Activated CD4-positive, alpha-beta T cell treated with anti-CD3 and anti-CD28 coated beads, Interleukin-2, amount 10 ng/mL, durations not matched to agents 7 days and 5 days (primary cell): ENCODE data around the gene CDC34. TPM values are rescaled to one million over a fixed set of nuclear protein-coding genes. Genes with fewer than 3 reads are reported as not detected.

ENCODE experiments used
- CTCF ChIA-PET: fragments of 350-600 bp; sonication (Branson Sonifier 250); formaldehyde crosslinking; loops from one replicate; lab custom pipeline; 2021; ENCODE audit warnings: antibody characterized with exemption; lab: Charles Lee
- POLR2A ChIA-PET: fragments of 350-600 bp; sonication (Branson Sonifier 250); formaldehyde crosslinking; loops from one replicate; lab custom pipeline; 2021; ENCODE audit warnings: antibody characterized with exemption; lab: Charles Lee
- DNase-seq: peaks from one replicate; pipeline ENCODE4 v3.0.0-alpha.2; 2020
- H3K27ac Mint-ChIP-seq: one replicate; pipeline ENCODE4 v1.8.0; 2021; ENCODE audit warnings: mild to moderate bottlenecking, moderate library complexity, mixed read lengths
- H3K27me3 Mint-ChIP-seq: one replicate; pipeline ENCODE4 v1.8.0; 2021; ENCODE audit warnings: mixed read lengths
- H3K36me3 Mint-ChIP-seq: one replicate; pipeline ENCODE4 v1.8.0; 2021; ENCODE audit warnings: low read depth, mixed read lengths
- H3K4me1 Mint-ChIP-seq: one replicate; pipeline ENCODE4 v1.8.0; 2021; ENCODE audit warnings: mixed read lengths
- H3K4me3 Mint-ChIP-seq: one replicate; pipeline ENCODE4 v1.8.0; 2021; ENCODE audit warnings: mild to moderate bottlenecking, moderate library complexity, mixed read lengths
- H3K9me3 Mint-ChIP-seq: one replicate; pipeline ENCODE4 v1.8.0; 2021; ENCODE audit warnings: mixed read lengths
- total RNA-seq, 2 experiments: library from RNA; stranded (reverse); gene quantifications; one replicate each; pipeline ENCODE4 v1.2.3, GENCODE V29; 2021

The CDC34 gene
- total RNA-seq, 2 experiments from 2014 or later, result 43.7 to 50.8 TPM

DNA sequence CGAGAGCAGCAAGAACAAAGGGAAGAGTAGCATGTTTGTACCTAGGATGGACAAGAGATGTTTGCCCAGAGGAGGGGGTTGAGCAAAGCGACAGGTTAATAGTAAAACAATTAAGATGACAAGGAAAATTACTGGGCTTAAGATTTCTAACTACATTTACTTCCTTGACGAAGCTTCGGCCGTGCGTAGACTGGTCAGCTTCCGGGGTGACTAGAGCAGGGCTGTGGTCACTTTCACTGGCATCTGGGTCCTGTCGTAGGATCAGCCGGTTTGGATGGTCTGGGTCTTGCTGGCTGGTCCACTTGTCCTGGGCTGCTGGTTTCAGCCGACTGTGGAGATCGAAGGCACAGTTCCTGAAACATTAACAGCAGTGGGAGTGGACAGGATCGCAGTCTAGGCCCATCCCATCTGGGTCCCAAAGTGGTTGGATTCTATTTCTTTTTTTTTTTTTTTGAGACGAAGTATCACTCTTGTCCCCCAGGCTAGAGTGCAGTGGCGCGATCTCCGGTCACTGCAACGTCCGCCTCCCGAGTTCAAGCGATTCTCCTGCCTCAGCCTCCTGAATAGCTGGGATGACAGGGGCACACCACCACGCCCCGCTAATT, 35.8 kb downstream of the CDC34 start:
- Mint-ChIP-seq H3K4me1 (peaks cover 17% of the 10 kb centered on the region), H3K36me3 (no peaks in the 10 kb centered on the region), H3K9me3 (no peaks in the 10 kb centered on the region), H3K27ac (no peak overlapping the region), H3K4me3 (no peak overlapping the region), H3K27me3 (no peaks in the 10 kb centered on the region)
- DNase-seq, result no peak
- CTCF ChIA-PET, result no interaction called here
- POLR2A ChIA-PET, result no interaction called here

DNA sequence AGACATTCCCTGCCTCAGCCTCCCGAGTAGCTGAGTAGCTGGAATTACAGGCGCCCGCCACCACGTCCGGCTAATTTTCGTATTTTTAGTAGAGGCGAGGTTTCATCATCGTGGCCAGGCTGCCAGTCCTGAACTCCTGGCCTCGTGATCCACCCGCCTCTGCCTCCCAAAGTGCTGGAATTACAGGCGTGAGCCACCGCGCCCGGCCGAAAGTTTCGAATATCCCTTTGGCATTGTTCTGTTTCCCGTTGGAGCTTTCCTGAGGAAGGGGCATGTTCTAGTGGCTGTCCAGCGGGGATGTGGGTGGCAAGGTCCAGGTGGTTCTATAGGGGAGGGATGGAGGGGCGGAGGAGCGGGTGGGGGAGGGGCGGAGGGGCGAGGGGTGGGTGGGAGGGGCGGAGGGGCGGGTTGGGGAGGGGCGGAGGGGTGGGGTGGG, 38.7 kb downstream of the CDC34 start:
- Mint-ChIP-seq H3K27me3 (no peaks in the 10 kb centered on the region), H3K36me3 (no peaks in the 10 kb centered on the region), H3K27ac (peak overlapping the region; percentile 83), H3K4me1 (peaks cover 34% of the 10 kb centered on the region), H3K9me3 (no peaks in the 10 kb centered on the region), H3K4me3 (peak overlapping the region; percentile 40)
- ChIA-PET CTCF (interaction anchor here (1.0 to 1.1 kb wide), 2 partner anchors 14 to 60 kb away, joined by 3 read pairs; no protein-coding TSS in a partner anchor), POLR2A (no interaction called here)
- DNase-seq, result no peak

DNA sequence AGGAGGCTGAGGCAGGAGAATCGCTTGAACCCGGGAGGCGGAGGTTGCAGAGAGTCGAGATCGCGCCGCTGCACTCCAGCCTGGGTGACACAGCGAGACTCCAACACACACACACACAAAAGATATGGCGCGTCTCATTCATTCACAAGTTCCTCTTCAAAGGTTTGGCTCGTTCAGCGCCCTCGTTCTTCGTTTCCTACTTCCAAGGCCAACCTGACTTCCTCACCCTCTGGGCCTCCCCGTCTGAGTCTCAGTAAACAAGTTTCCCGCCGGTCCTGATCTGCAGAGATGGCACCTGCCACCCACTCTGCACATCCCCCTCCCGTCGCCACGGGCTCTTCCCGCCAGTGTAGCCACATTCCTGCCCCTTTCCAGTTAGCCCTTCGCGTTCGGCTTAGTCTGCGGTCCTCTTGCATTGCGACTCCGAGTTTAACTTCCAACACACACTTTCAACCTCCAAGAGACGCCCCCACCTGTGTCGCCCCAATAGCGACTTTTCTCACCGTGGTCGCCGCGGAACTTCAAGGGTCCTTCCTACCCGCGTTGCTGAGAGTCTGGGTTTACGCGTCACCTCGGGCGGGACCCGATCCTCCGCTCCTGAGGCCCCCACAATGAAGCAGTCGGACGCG, 39.5 kb downstream of the CDC34 start:
- H3K27ac Mint-ChIP-seq, result peak overlapping the region; percentile 96
- CTCF ChIA-PET, result no interaction called here
- H3K4me3 Mint-ChIP-seq, result peak overlapping the region; percentile 84
- H3K27me3 Mint-ChIP-seq, result no peaks in the 10 kb centered on the region
- H3K9me3 Mint-ChIP-seq, result no peaks in the 10 kb centered on the region
- peak; percentile 67 for DNase-seq
- peaks cover 36% of the 10 kb centered on the region for H3K4me1 Mint-ChIP-seq
- POLR2A ChIA-PET, result no interaction called here
- no peaks in the 10 kb centered on the region for H3K36me3 Mint-ChIP-seq

DNA sequence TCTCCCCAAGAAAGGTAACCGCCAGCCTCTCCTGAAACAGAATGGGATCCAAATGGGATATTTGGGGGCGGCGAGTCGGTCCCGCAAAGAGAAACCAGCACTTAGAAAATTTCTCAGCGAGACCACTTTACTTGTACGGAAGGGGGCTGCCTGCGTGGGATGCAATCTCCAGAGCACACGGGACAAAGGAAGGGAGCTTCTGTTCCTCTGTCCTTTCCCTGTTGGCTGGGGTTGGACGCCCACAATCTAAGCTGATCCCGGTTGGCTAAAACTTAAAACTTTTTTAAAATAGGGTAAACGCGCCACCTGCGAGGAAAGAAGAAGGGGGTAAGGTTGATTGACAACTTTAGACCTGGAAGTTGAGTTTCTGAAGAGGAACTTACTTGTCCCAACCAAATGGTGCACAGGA, 40.0 kb downstream of the CDC34 start:
- peaks cover 40% of the 10 kb centered on the region for H3K4me1 Mint-ChIP-seq
- peak; percentile 32 for DNase-seq

DNA sequence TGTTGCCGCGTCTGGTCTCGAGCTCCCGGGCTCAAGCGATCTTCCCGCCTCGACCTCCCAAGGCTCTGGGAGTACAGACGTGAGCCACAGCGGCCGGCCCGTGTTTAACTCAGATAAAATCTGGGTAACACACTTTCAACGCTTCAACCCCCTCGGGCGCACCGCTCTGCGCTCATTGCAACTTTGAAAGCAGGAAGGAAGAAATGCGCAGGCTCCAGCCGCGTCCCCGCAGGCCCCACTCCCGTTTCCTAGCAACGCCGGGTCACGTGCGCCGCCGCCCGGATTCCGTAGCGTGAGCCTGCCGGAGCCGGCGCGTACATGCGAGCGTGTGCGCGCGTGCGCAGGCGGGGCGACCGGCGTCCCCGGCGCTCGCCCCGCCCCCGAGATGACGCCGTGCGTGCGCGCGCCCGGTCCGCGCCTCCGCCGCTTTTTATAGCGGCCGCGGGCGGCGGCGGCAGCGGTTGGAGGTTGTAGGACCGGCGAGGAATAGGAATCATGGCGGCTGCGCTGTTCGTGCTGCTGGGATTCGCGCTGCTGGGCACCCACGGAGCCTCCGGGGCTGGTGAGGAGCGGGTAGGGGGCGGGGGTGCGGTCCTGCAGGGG, 40.7 kb downstream of the CDC34 start, which contains the start of gene BSG:
TSS of gene BSG (plus strand) at position 457 of the 603 bp plus-strand sequence. CDS start at position 496, 39 bp downstream.
- H3K27ac Mint-ChIP-seq, result peak within 1 kb of the TSS; percentile 96
- peak within 1 kb of the TSS; percentile 84 for H3K4me3 Mint-ChIP-seq
- peaks cover 43% of the 10 kb centered on the region for H3K4me1 Mint-ChIP-seq
- no peaks in the 10 kb centered on the region for H3K27me3 Mint-ChIP-seq
- ChIA-PET CTCF (no interaction called here), POLR2A (interaction anchor here (0.7 kb wide), 1 partner anchor 913 kb away, joined by 3 read pairs; no protein-coding TSS in a partner anchor)
- peak; percentile 99 for DNase-seq
- H3K9me3 Mint-ChIP-seq, result no peaks in the 10 kb centered on the region
- no peaks in the 10 kb centered on the region for H3K36me3 Mint-ChIP-seq

More for the DNA sequence above, 40.0 kb downstream of the CDC34 start:
- ChIA-PET POLR2A (interaction anchor here (0.7 kb wide), 1 partner anchor 913 kb away, joined by 3 read pairs; no protein-coding TSS in a partner anchor), CTCF (no interaction called here)
- peak overlapping the region; percentile 96 for H3K27ac Mint-ChIP-seq
- H3K9me3 Mint-ChIP-seq, result no peaks in the 10 kb centered on the region
- H3K27me3 Mint-ChIP-seq, result no peaks in the 10 kb centered on the region
- peak overlapping the region; percentile 84 for H3K4me3 Mint-ChIP-seq
- no peaks in the 10 kb centered on the region for H3K36me3 Mint-ChIP-seq

DNA sequence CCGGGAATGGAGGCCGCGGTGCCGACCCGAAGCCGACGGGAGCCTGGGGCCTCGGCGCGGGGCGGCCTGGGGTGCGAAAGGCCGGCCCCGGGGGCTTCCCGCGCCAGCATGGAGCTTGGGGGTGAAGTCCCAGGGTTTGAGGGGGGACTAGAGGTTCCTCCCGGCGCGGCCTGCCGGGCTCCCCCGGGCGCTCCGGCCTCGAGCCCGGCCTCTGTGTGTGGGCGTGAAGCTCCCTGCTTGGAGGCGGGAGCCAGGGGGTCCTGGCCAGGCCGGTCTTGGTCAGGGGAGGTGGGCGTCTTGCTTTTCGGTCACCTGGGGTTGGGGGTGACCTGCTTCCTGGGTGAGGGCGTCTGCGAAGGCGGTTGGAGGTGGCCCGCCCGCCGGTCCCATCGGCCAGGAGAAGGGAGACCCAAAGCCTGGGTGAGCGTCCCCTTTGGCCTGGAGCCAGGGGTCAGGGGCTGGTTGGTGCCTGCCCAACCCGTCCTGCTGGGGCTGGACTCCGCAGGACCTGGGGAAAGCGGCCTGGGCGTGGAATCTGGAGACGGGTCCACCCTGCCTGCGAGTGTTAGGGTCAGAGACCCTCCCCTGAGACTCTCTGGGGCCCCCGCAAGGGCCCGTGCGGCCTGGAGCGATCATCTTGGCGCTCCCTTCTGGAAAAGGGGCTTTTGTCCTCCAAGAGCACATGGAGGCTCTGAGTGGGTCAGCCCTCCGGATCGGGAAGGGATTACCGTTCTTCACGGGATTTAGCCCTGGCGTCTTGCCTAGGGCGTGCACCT, 41.4 kb downstream of the CDC34 start:
- CTCF ChIA-PET, result no interaction called here

DNA sequence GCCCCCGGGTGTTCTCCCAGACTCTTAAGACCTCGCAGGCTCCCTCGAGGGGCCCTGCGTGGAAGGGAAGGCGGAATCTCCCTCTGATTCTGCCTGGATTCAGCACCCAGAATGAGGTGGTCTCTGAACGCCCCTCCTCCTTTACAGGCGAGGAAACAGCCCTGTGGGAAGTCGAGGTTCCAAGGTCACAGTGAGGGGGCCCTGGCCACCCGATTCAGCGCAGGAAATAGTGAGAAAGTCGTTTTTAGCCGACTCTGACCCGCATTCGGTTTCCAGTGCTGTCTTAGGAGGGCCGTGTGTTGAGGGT, 41.9 kb downstream of the CDC34 start:
- H3K4me1 Mint-ChIP-seq, result peaks cover 44% of the 10 kb centered on the region
- ChIA-PET CTCF (no interaction called here), POLR2A (no interaction called here)
- no peak for DNase-seq
- no peaks in the 10 kb centered on the region for H3K36me3 Mint-ChIP-seq
- no peaks in the 10 kb centered on the region for H3K27me3 Mint-ChIP-seq
- no peak overlapping the region for H3K27ac Mint-ChIP-seq
- no peaks in the 10 kb centered on the region for H3K9me3 Mint-ChIP-seq
- H3K4me3 Mint-ChIP-seq, result peak overlapping the region; percentile 84

More for the DNA sequence above, 41.4 kb downstream of the CDC34 start:
- no peaks in the 10 kb centered on the region for H3K36me3 Mint-ChIP-seq
- H3K9me3 Mint-ChIP-seq, result no peaks in the 10 kb centered on the region
- peak; percentile 29 for DNase-seq
- H3K27me3 Mint-ChIP-seq, result no peaks in the 10 kb centered on the region
- peak overlapping the region; percentile 78 for H3K27ac Mint-ChIP-seq
- peaks cover 43% of the 10 kb centered on the region for H3K4me1 Mint-ChIP-seq
- H3K4me3 Mint-ChIP-seq, result peak overlapping the region; percentile 84
- POLR2A ChIA-PET, result no interaction called here

DNA sequence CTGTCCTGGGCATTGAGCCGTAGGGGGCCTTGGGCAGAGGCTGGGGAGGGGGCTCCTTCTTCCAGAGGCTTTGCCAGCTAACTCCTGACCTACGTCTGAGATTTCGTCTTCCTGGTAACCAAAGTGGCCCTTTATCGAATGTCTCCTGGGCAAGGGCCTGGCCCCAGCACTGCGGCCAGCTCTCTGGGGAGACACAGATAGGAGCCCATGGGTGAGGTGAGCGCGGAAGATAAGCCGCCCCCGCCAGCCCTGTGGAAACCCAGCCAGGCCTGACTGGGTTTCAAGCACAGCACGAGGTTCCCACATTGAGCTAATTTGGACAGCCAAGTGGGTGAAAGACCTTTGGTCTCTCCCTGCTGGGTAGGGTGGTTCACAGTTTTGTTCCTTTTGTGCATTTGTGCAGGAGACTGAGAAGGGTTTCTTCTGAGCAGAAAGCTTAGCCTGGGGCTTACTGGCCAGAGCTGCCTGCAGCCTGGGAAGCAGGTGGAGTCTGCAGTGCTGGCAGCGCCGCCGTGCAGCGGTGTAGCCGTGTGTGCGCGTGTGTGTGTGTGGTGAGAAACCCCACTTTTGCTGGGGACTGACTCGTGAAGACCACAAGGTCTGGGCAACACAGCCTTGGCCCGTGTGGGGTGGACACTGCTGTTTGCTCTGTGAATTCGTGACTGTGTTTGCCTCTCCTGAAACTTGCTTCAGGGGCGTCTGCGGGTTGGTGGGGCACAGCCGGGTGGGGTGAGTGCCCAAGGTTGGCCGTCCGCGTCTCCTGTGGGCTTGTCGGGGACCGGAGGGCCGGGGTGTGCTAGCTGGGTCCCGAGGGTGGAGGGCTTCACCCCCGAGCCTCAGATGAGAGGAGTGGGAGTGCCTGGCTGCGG, 43.3 kb downstream of the CDC34 start:
- peak overlapping the region; percentile 50 for H3K27ac Mint-ChIP-seq
- H3K9me3 Mint-ChIP-seq, result no peaks in the 10 kb centered on the region
- ChIA-PET CTCF (interaction anchor here (0.6 to 1.7 kb wide), 5 partner anchors 10 to 156 kb away, joined by 3 to 8 read pairs (median 4); no protein-coding TSS in a partner anchor), POLR2A (no interaction called here)
- H3K36me3 Mint-ChIP-seq, result no peaks in the 10 kb centered on the region
- peak overlapping the region; percentile 84 for H3K4me3 Mint-ChIP-seq
- H3K4me1 Mint-ChIP-seq, result peaks cover 40% of the 10 kb centered on the region
- no peak for DNase-seq
- H3K27me3 Mint-ChIP-seq, result no peaks in the 10 kb centered on the region

DNA sequence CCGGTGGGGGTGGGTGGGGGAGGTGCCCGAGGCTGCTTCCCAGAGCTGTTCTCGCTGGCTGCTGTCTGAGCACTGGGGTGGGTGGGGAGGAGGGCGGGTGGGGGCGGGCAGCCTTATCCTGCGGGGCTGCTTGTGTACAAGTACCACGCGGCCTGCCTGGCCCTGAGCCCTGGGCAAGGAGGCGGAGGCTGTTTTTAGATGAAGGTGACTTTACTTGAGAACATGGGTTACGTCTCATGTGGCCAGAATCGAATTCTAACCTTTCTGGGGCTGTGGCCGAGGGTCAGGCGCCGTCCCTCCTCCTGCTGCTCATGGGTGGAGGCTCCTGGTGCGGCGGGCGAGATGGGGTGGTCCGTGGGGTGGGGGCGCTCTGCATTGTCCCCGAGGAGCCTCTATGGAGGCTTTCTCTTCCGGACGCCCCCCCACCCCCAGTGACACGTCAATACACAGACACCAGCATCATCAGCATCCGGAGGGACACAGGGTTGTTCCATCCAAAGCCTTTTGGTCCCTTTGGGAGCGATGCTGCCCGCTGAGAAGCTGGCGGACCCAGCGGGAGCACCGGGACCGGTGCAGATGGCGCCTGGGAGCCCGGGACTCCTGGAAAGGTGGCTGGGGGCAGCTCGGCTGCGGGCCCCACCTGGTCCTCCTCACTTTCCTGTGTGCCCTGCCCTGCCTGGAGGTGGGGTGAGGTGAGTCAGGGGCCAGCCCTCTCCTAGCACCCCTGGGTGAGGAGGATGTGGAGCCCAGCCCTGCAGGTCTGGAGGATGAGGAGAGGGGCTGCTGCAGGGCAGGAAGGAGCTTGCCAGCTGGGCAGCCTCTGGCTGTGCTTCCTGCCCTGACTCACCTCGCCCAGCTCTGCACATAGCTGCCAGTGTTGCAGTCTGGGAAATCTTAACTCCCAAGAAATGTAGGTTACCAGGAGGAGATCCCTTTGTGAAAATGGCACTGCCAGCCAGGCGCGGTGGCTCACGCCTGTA, 44.3 kb downstream of the CDC34 start:
- no peak for DNase-seq
- POLR2A ChIA-PET, result no interaction called here
- H3K27ac Mint-ChIP-seq, result no peak overlapping the region
- CTCF ChIA-PET, result interaction anchor here (0.6 to 1.7 kb wide), 2 partner anchors 69 to 158 kb away, joined by 3 to 5 read pairs; no protein-coding TSS in a partner anchor
- H3K4me3 Mint-ChIP-seq, result no peak overlapping the region
- peaks cover 38% of the 10 kb centered on the region for H3K4me1 Mint-ChIP-seq
- H3K9me3 Mint-ChIP-seq, result no peaks in the 10 kb centered on the region
- no peaks in the 10 kb centered on the region for H3K36me3 Mint-ChIP-seq
- no peaks in the 10 kb centered on the region for H3K27me3 Mint-ChIP-seq

DNA sequence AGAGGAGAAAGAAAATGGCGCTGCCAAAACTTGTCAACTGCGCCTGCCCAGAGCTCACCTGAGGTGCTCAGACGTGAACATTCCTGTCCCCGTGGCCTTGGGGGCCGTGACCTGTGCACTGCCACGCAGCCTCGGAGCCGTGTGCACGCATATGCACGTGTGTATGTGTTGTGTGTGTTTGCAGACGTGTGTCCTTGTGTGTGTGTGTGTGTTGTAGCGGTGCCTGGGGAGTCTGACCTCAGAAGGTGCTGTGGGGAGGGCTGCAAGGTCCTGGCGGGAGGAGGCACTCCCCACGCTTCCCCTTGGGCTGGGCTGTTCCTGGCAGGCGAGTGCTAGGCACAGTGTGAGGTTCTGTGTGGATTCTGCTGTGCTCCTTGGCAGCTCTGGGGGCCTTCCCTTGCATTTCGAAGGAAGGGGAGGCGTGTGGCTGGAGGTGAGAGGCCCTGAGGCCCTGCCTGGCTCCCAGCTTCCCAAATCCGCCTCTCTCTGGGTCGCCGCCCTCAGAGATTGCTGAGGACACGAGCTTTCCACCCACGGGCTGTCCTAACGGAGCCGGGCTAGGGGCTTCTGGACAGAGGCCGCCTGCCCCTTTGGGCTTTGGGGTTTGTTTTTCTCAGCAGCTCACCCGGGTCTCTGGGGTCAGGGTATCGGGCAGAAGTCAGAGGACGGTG, 45.3 kb downstream of the CDC34 start:
- Mint-ChIP-seq H3K9me3 (no peaks in the 10 kb centered on the region), H3K4me3 (no peak overlapping the region), H3K36me3 (no peaks in the 10 kb centered on the region), H3K27ac (no peak overlapping the region), H3K27me3 (no peaks in the 10 kb centered on the region), H3K4me1 (peaks cover 29% of the 10 kb centered on the region)
- ChIA-PET POLR2A (no interaction called here), CTCF (interaction anchor here (0.6 to 0.8 kb wide), 2 partner anchors 21 to 157 kb away, joined by 3 read pairs; no protein-coding TSS in a partner anchor)
- no peak for DNase-seq
